HG02610 (cell line): ENCODE measurements around the gene MYO1E.
"Not testable (repeated sequence)": the region's sequence is repeated elsewhere in the genome, so short reads cannot be mapped to it uniquely, and the experiment has no call there.

Source experiments
- ATAC-seq: cut with Tn5 transposase; IDR thresholded peaks from one replicate; pipeline ENCODE4 v1.9.1; 2021; ENCODE audit warnings: mild to moderate bottlenecking, moderate library complexity; ENCODE audit not compliant: unreplicated experiment

Gene MYO1E

DNA sequence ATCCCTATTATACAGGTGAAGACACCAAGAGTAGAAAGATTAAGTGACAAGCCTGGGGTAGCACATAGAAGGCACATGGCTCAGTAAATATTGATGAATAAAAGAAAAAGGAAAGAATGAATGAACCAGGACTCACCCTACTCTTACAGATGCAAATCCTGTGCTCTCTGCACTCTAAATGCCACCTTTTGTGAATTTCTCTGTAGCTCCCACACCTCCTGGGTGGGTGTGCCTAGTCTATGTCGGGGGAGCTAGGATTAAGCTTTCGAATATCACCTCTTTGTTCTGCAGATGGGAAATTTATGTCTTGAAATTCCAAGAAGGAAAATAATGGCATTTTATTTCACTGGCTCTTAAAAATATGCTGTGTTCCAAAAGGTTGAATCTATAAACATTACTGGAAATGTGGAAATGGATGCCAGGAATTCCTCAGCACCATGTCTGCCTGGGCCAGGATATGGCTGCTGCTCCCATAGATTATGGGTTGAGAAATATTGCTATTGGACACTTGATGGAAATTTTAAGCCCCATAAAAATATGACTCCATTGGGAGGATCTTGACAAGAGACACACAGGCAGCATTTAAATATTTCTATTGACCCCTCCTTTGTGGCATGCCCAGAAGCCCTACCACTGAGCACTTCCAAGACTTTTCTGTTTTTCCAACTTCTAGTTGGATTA lies 224.4 kb downstream of the MYO1E start:
- ATAC-seq: no peak

DNA sequence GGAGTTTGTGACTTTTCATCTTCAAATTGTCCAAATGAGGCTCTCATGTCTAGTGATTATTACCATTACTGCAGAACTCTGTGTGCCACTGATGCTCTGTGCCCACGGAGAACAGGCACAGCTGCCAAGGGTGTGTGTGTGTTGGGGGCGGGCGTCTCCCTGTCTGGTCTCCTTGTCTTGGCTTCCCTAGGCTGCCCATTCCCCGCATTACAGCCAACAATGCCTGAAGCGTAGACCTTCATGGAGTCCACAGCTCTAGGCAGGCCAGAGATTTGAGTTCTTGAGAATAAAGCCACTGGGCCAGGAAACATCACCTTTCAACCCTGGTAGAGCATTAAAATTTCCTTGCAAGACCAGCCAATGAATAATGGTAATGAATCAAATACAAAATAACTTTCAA lies 225.0 kb downstream of the MYO1E start:
- no peak for ATAC-seq

DNA sequence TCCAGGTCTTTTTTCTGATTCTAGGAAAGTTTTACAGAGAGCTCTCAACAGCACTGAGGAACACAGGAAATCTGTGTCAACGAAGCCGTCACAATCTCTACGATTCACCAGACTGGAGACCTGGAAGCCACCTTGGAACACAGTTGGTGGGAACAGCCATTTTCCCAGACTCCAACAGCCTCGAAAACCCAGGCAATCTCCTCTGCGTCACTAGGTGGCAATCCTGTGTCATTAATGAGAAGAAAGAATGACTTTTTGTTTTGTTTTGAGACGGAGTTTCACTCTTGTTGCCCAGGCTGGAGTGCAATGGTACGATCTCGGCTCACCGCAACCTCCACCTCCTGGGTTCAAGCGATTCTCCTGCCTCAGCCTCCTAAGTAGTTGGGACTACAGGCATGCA lies 228.1 kb downstream of the MYO1E start:
- ATAC-seq: not testable (repeated sequence)

DNA sequence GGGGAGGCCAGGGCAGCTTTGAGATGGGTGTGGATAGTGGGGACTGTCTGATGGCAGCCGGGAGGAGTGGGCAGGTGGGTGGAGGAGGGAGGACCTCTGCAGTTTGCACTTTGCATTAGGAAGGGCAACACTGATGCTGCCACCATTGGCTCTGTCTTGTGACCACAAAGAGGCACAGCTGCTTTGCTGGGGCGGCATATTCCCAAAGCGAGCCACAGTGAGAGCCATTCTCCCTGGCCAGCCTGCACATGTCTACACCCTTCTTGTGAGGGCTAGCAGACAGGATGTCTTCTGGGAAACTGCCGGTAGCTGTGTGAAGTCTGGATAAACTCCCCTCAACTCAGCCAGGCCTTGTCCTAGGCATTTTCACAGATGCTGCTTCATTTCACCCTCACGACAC lies 229.4 kb downstream of the MYO1E start:
- ATAC-seq: no peak

DNA sequence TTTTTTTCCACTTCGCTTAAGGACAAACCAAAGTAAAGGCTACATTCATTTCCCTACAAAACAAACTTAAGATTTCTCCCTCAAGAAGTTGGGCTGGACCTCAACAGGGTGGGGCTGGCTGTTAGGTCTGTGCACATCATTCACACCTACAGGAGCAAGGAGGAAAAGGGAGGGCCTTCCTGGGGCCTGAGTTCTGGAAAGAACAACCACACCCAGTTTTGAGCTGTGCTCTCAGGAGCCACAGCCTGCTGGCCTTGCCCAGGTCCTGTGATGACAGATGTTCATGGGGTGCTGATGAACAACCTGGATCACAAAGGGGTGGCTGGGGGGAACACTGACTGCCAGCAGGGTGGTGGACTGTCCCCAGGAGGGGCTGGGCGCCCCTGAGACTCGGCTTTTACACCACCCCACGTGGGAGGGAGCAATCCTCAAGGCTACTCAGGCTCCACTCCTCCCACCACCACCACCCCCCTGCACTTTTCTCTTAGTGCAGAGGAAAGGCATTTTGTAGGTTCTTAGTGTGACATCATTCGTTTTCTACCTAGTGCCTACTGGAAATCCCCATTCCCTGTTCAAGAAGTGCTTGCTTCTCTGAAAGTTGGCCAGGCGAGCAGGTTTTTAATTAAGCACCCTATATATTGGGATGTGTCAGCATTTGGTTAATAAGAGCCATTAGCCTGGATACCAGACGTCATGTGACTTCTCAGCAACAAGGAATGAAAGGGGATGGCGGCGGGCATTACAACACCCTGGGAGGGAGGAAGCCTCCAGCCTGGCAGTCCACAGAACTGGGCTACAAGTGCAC lies 232.0 kb downstream of the MYO1E start:
- no peak for ATAC-seq

DNA sequence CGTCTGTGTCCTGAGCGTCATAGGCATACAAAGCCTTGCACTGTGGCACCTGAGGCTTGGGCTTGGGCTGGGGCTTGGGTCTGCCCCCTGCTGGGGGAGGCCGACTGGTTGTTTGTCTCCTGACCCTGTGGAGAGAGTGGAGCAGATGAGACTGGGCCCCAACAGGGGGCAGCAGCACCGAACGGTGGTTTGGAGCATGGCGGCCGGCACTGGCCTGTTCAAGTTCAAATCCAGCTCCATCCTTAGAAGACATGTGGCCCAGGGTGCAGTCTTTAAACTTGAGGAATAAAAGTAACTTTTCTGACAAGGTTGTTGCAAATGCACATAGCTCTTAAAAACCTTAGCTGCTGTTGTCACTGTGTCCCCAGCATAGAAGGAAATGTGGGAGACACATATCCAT lies 234.4 kb downstream of the MYO1E start:
- ATAC-seq: no peak

DNA sequence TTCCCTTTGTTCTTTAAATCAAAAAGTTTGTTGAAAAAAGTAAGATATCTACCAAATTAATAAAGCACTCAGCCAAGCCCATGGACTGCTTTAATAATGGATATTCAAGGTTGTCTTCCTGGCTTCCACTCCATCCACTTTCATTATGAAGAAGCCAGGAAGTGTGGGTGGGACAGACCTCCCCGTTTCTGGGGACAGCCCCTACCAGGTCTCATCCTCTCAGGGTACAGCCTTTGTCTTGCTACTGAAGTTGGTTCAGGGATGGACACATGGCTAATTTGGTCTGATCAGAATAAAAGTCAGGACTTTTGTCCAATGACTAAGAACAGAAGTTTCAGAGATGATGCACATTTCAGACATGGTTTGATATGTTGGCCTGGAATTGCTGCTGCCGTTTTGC lies 235.1 kb downstream of the MYO1E start:
- no peak for ATAC-seq

DNA sequence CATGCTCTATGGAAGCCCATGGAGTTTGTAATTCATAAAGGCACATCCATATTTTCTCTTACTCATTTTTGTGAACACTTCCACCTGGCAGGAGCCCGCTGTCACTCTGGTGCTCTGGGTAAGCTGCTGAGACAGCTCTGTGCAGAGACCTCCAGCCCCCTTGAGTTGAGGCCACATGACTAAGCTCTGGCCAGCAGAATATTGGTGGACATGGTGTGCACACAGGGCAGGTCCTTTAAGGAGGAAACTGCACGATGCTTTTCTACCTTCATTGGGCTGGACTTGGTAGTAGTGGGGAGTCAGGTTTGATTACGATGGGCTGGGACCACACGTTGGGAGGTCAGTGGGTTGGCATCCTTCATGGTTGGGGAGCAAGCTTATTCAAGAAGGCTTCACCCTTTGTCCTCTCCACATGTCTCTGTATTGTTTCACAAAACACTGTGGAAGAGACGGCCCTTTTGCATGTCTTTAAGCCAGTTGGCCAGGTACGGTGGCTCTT lies 238.7 kb downstream of the MYO1E start:
- ATAC-seq: no peak

DNA sequence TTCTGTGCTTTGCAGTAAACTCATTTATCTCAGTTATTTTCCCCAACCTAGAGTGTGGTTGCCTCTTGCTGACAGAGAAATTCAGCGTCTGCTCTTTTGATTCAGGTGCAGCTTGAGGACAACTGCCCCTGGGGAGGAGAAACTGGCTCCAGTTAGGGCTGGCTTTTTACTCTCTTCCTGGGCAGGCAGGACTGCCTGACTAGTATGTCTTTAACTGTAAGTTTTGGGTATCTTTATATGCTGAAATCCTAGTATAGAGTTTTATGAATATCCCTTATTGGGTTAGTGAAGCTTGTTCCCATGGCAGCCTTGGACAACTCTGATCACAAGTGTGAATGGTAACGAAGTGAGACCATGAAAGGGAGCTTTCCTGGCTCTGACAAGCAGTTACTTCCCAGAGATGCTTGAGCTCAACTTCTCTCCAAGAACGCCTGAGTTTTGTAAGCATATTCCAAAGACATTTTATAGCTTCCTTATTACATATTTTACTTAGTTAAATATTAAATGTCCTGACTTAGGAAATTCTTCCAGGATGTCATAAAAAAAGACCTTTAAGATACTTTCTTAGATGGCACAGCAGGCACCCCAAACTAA lies 240.6 kb downstream of the MYO1E start:
- ATAC-seq: no peak

DNA sequence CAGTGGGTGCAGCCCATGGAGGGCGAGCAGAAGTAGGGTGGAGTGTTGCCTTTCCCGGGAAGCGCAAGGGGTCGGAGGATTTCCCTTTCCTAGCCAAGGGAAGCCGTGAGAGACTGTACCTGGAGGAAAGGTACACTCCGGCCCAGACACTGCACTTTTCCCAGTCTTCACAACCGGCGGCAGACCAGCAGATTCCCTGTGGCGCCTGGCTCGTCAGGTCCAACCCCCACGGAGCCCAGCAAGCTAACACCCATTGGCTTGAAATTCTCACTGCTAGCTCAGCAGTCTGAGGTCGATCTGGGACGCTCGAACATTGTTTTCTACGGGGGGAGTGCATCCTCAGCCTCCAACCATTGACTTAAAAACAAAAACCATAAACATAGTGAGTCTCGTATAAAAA lies 241.2 kb downstream of the MYO1E start:
- ATAC-seq: no peak

DNA sequence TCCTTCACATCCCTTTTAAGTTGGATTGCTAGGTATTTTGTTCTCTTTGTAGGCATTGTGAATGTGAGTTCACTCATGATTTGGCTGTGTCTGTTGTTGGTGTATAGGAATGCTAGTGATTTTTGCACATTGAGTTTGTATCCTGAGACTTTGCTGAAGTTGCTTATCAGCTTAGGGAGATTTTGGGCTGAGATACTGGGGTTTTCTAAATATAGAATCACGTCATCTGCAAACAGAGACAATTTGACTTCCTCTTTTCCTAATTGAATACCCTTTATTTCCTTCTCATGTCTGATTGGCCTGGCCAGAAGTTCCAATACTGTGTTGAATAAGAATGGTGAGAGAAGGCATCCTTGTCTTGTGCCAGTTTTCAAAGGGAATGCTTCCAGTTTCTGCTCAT lies 245.4 kb downstream of the MYO1E start:
- not testable (repeated sequence) for ATAC-seq

DNA sequence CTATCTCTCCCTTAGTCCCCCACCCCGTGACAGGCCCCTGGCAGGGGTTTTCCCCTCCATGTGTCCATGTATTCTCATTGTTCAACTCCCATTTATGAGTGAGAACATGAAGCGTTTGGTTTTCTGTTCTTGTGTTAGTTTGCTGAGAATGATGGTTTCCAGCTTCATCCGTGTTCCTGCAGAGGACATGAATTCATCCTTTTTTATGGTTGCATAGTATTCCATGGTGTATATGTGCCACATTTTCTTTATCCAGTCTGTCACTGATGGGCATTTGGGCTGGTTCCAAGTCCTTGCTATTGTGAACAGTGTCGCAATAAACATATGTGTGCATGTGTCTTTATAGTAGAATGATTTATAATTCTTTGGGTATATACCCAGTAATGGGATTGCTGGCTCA lies 247.0 kb downstream of the MYO1E start:
- ATAC-seq: not testable (repeated sequence)

DNA sequence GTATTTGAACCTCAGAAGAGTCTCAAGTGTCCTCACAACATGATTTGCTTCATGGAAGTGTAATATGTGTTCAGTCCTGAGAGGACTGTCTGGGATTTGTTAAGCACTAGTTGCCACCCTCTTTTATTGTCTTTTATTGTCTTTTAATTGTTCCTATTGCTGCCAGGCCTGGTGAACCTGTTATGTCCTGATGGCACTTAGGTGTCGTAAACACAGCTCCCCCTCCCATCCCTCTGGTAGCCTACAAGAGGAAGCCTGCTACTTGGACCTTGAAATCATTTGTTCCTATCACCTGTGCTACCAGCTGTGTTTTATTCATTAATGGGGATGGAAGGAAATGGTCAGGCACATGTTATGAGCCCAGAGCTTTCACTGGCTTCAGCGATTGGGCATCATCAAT lies 248.4 kb downstream of the MYO1E start:
- no peak for ATAC-seq

DNA sequence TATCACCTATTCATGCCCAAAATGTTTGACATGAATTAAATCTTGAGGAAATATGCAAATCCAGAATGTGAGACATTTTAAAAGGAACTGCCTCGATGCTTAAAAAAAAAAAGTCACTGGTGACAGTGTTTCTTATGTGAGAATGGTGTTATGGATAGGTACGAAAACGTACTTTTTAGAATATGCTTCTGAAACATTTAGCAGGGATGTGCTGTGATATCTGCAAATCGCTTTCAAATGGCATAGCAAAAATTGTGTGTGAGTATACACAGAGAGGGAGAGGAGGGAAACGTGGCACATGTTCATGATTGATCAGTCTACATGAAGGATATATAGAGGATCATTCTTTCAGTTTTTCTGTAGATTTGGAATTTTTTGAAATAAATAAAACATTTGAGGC lies 251.7 kb downstream of the MYO1E start:
- ATAC-seq: no peak

DNA sequence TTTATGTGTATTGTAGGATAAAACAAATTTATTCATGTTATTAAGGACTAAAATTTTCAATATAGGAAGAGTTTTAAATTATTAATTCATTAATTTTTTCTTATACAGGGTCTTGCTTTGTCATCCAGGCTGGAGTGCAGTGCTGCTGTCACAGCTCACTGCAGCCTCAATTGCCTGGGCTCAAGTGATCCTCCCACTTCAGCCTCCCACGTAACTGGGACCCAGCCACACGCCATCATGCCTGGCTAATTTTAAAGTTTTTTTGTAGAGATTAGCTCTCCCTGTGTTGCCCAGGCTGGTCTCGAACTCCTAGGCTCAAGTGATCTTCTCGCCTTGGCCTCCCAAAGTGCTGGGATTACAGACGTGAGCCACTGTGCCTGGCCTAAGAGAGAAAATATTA lies 253.0 kb downstream of the MYO1E start:
- no peak for ATAC-seq

DNA sequence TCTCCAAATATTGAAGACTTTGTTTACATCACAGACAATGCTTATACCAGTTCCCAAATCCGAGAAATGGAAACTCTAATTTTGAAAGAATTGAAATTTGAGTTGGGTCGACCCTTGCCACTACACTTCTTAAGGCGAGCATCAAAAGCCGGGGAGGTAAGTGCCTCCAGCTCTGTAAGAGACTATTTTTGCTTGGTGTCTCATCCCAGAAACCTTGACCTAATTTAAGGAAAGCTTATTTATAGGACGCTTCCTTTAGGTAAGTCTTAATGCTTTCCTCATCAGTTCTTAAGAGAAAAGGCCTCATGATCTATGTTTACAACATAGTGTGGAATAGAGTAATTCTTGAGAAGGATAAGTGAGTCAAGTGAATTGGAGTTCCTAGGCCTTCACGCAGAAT lies 255.9 kb downstream of the MYO1E start:
- no peak for ATAC-seq

DNA sequence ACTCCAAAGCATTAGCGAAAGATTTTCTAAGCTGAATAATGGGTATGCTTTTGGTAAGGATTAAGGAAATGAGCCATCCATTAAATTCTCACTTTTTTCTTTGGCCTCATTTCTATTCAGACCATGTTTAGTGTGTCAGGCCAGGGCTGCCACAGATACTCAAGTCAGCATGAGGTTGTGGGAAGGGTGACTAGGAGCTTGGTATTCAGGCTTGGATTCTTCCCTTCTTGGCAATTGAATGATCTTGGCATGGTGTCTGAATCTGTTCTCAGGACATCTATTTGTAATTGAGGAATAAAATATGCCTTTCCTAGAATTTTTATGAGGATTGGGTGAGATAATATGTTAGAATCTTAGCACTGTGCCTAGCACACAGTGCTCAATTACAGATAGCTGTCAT lies 256.5 kb downstream of the MYO1E start:
- no peak for ATAC-seq

DNA sequence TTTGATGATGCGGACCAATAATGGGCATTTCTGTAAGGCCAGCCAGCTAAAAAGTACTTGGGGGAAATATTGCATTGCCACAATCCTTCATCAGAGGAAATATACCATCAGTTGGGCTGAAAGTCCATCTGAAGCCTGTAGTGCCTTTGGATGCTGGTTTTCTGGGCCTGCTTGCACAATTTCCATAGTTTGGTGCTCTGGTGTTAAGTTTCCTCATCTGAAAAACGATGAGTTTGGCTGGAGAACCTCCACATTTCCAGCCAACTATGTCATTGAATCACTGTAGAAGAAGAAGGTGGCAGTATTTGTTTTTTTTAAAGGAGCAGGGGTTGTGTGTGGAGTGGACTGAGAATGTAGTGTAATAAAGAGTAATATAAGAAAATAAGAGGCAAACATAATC lies 257.6 kb downstream of the MYO1E start:
- no peak for ATAC-seq

DNA sequence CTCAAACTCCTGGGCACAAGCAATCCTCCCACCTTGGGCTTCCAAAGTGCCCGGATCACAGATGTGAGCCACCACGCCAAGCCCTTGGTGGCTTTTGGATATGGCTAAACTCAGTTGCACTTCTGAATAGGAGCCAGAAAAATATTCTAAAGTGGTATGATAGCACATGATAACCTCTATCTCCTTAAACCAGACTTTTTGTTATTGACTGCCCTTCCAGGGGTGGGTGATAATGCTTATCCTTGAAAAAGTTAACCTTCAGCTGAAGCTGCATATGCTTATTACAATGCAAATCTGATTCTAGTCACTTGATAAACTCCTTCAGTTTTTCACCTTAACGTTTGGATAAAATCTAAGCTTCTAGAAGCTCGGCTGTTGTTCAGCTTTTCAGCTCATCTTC lies 261.4 kb downstream of the MYO1E start:
- no peak for ATAC-seq

DNA sequence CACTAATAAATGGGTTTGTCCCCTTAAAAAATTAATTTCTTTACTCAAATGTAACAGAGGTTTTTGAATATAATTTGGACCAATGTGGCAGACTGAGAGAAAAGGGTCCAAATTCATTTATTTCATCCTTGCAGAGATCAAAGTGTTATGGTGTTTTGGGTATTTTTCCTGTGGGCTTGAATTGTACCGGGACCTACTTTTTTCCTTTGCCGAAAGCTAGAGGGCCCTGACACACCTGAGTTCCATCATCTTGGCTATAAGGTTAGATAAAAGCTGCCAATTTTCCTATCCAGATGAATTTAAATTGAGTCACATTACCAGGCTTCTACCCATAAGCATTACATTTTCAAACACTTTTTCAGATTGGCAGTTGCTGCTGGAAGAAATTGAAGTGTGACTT lies 266.8 kb downstream of the MYO1E start:
- no peak for ATAC-seq

DNA sequence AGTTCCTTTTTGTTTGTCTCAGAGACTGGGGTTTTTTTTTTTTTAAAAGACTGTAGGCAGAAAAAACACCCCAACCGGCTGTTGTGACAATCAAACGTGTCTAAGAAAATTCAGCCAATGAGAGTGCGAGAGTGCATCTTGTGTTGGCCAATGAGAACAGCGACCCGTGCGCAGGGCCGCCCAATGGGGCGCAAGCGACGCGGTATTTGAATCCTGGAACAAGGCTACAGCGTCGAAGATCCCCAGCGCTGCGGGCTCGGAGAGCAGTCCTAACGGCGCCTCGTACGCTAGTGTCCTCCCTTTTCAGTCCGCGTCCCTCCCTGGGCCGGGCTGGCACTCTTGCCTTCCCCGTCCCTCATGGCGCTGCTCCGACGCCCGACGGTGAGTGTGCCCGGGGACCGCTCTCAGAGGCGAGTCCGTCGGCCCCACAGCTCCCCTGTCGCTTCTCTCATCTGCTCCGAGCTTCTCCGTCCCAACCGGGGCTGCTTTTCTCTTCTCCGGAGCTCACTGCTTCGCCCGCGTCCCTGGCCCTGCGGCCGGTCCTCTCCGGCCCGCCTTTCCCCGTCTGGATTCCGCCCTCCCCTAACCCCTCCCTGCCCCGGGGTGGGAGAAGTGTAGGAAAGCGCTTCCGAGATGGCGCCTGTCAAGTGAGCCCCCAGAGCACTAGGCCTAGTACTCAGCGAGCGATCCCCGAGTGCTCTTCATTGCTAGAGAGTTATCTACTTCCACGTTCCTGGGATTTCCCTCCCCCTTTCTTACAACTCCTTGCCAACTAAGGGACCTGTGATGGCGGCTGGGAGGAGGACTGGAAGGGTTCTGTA lies 267.5 kb downstream of the MYO1E start, which contains the start of gene CCNB2:
Gene CCNB2 (plus strand): TSS at position 235 of the 821 bp plus-strand sequence. CDS start 123 bp downstream, at position 358.
- peak; percentile 99 for ATAC-seq
